ENCODE measurements around the gene PLPP4.

PLPP4 gene

GRCh38 chr10:120423431-120424197 lies 33.4 kb upstream of the PLPP4 start:
- TF ChIP-seq, protein P1, sequence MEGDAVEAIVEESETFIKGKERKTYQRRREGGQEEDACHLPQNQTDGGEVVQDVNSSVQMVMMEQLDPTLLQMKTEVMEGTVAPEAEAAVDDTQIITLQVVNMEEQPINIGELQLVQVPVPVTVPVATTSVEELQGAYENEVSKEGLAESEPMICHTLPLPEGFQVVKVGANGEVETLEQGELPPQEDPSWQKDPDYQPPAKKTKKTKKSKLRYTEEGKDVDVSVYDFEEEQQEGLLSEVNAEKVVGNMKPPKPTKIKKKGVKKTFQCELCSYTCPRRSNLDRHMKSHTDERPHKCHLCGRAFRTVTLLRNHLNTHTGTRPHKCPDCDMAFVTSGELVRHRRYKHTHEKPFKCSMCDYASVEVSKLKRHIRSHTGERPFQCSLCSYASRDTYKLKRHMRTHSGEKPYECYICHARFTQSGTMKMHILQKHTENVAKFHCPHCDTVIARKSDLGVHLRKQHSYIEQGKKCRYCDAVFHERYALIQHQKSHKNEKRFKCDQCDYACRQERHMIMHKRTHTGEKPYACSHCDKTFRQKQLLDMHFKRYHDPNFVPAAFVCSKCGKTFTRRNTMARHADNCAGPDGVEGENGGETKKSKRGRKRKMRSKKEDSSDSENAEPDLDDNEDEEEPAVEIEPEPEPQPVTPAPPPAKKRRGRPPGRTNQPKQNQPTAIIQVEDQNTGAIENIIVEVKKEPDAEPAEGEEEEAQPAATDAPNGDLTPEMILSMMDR (IDR thresholded peaks at IDR 0.05; ENCODE audit: low read depth, low read length), result peak; percentile 85
- no peak for DNase-seq (ENCODE audit: extremely low read depth, low read depth)

- DNase-seq (ENCODE audit: extremely low read depth, low read depth), result no peak
- TF ChIP-seq, protein P1 (IDR thresholded peaks at IDR 0.05; ENCODE audit: low read depth, low read length), result no peak
These were observed 32.9 kb upstream of the PLPP4 start for GRCh38 chr10:120424198-120424464.

GRCh38 chr10:120426306-120426705 lies 30.7 kb upstream of the PLPP4 start:
- TF ChIP-seq, protein P1 (IDR thresholded peaks at IDR 0.05; ENCODE audit: low read depth, low read length), result no peak
- DNase-seq (ENCODE audit: extremely low read depth, low read depth), result no peak

DNA sequence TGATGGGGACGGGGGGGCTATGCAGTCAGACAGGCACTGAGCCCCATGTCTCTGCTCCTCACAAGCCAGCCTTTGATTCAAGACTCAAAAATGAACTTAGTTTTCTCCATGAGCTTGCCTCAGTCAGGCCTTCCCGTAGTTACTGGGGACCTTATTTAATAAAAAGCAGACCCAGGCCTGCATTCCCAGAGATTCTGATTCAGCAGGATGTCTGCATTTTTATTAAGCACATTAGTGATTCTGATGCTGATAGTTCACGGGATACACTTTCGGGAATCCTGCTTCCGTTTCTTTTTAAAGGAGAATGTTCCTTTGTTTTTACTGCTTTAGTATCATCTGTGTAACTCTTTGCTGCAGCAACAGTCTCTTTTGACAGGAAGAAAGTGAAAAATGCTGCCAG lies 28.3 kb upstream of the PLPP4 start:
- TF ChIP-seq, protein P1 (IDR thresholded peaks at IDR 0.05; ENCODE audit: low read depth, low read length), result no peak
- no peak for DNase-seq (ENCODE audit: extremely low read depth, low read depth)

- TF ChIP-seq, protein P1 (IDR thresholded peaks at IDR 0.05; ENCODE audit: low read depth, low read length), result no peak
- no peak for DNase-seq (ENCODE audit: extremely low read depth, low read depth)
These were observed 27.6 kb upstream of the PLPP4 start for GRCh38 chr10:120429395-120429794.

GRCh38 chr10:120431251-120431651 lies 25.8 kb upstream of the PLPP4 start:
- TF ChIP-seq, protein P1 (IDR thresholded peaks at IDR 0.05; ENCODE audit: low read depth, low read length), result no peak
- no peak for DNase-seq (ENCODE audit: extremely low read depth, low read depth)

DNA sequence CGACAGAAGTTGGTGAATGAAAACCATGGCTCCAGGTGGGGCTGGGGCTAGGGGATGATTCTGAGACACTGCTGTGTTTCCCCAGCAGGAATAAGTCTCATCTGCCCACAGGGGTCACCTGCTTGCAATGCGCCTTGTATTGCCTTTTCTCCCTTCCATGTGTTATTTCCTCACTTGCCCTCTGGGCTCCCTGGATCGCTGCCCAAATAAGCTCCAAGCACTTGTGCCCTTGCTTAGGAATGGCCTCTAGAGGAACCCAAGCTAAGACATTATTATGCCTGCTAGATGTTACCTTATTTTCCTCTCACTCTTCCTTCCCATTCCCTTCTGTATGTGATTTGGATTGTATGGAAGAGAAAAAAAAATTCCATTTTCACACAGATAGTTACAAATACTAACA lies 24.8 kb upstream of the PLPP4 start:
- TF ChIP-seq, protein P1 (IDR thresholded peaks at IDR 0.05; ENCODE audit: low read depth, low read length), result no peak
- no peak for DNase-seq (ENCODE audit: extremely low read depth, low read depth)

Data from AG09319 (cell line).